A549 (cell line): ENCODE results near the gene IP6K3.

ENCODE experiments used
- BHLHE40 ChIP-seq: IDR thresholded peaks from 2 replicates; pipeline ENCODE4 v1.6.1; 2012; ENCODE audit warnings: low read depth, low read length, inconsistent platforms
- CTCF ChIP-seq: fragments of >200 bp; sonication (Bioruptor Twin); formaldehyde crosslinking; IDR thresholded peaks from 3 replicates; pipeline ENCODE4 v1.5.1; 2016
- ELK1 ChIP-seq: fragments of 150-350 bp; IDR thresholded peaks from 2 replicates; pipeline ENCODE4 v1.6.1; 2014; ENCODE audit warnings: low read depth, mild to moderate bottlenecking, low read length
- EP300 ChIP-seq, 2 experiments: fragments of >200 bp; sonication (Bioruptor Twin); formaldehyde crosslinking; IDR thresholded peaks; 2 replicates in 1 of 2; 3 replicates in 1 of 2; pipeline ENCODE4 v1.6.1; 2016 to 2017
- GATA3 ChIP-seq: IDR thresholded peaks from 2 replicates; pipeline ENCODE4 v1.6.1; 2012; ENCODE audit warnings: borderline replicate concordance
- HES2 ChIP-seq: fragments of >200 bp; sonication (Bioruptor Twin); formaldehyde crosslinking; IDR thresholded peaks from 2 replicates; pipeline ENCODE4 v1.6.1; 2016
- JUNB ChIP-seq: fragments of >200 bp; sonication (Bioruptor Twin); formaldehyde crosslinking; IDR thresholded peaks from 2 replicates; pipeline ENCODE4 v1.6.1; 2016
- MAZ ChIP-seq: fragments of 150-350 bp; IDR thresholded peaks from 2 replicates; pipeline ENCODE4 v1.6.1; 2014; ENCODE audit warnings: antibody characterized with exemption, low read depth, low read length, borderline replicate concordance
- NR3C1 ChIP-seq: fragments of >200 bp; sonication (Bioruptor Twin); formaldehyde crosslinking; IDR thresholded peaks from 3 replicates; pipeline ENCODE4 v1.6.1; 2017
- PBX3 ChIP-seq: IDR thresholded peaks from 2 replicates; pipeline ENCODE4 v1.6.1; 2012
- POLR2A ChIP-seq: IDR thresholded peaks from 2 replicates; pipeline ENCODE4 v1.6.1; 2012; ENCODE audit warnings: mild to moderate bottlenecking, low read length

GRCh38 chr6:33678932-33679490 is 67.7 kb downstream of the IP6K3 start:
- TF ChIP-seq CTCF (no peak), JUNB (no peak), HES2 (no peak), ELK1 (no peak), EP300 (IDR thresholded peaks at IDR 0.05) (no peak), PBX3 (no peak), POLR2A (no peak), MAZ (no peak), GATA3 (no peak), BHLHE40 (no peak), NR3C1 (no peak)
